ENCODE data around the gene IGF2BP3. TPM values are rescaled to one million over a fixed set of nuclear protein-coding genes. Genes with fewer than 3 reads are reported as not detected.

The IGF2BP3 gene
- total and polyA plus RNA-seq, 10 of the 15 experiments (the other 5 are each of a cell fraction or from before 2014, with no cell fraction given) = 4.6 to 61.2 (median 36.9) TPM

DNA sequence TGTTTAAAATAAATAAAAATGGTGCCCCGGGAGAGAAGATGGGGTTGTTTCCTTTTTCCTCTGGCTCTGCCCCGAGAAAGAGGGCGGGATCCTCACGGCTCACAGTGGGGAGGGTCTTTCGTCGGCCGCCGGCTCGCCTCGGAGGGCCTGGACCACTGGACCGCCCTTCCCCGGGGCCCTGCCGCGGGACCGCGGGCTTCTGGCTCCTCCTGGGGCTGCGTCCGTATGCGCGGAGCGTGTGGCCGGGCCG is 3.5 kb upstream of the IGF2BP3 start (continued):
- TF ChIP-seq ZNF217 (IDR thresholded peaks at IDR 0.05) = 0 out of 2 replicates have a peak, but pooled peaks have one; percentile 39

DNA sequence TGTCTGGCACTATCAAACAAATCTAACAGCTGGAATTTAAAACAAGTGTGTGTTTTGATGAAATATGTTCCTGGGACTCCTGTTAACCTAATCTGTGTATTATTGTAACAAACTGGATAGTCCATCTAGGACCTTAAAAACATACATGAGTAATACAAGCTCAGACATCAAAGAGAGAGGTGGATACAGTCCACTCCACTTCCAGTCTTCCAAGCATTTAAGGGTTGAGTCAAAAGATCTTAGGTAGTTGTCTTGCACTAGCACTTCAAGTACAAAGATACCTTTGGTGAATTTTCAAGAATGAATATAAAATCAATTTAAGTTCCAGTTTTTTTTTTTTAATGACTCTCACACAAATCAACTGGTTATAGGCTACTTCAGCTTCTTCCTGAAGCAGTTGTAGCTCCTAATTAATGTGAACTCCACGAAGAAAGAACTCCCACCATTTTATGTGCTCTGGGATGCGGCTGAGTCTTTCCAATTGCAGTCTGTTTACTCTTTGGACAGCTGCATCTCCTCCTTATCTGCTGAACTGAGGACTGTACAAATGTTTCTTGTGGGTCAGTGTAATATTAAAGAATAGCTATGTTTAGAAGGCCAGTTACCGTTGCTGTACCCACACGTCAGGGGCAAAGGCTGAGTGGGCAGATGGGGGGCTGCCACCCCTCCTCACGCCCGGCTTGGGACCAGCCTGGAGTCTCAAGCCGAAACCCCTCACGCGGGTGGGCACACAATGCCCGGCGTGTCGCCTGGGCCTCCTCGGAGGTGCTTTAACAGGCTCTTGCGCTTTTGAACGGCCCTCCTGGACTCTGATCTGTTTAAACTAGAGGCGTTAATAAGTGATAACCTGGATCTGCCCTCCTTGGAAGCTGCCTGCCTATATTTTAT is 2.9 kb upstream of the IGF2BP3 start:
- in situ Hi-C loops (cut with MboI) = no loop called here

More for the DNA sequence above, 2.9 kb upstream of the IGF2BP3 start:
- Histone ChIP-seq H3K4me2 (ENCODE audit: control insufficient read depth, insufficient read depth) (peak overlapping the region; percentile 85), H4K20me1 (ENCODE audit: control insufficient read depth, insufficient read depth) (no peaks in the 10 kb centered on the region), H3K27me3 (replicated peaks in 1 of 2; ENCODE audit: control insufficient read depth in 2 of 2, insufficient read depth in 2 of 2, low read length in 1 of 2) (peaks cover 0 to 4% of the 10 kb centered on the region in 2 experiments; a peak in 1 of 4 replicates), H2AFZ (ENCODE audit: control insufficient read depth, low read depth, low read length) (peak overlapping the region; percentile 81; the same call in 1 of the 2 replicates), H3K36me3 (ENCODE audit: control insufficient read depth in 2 of 2, insufficient read depth in 2 of 2, low read length in 1 of 2) (no peaks in the 10 kb centered on the region), H3K9me3 (replicated peaks; ENCODE audit: control insufficient read depth, insufficient read depth, low read length) (no peaks in the 10 kb centered on the region), H3K9ac (ENCODE audit: control insufficient read depth, insufficient read depth, low read length) (peak overlapping the region; percentile 88), H3K4me1 (ENCODE audit: control insufficient read depth, insufficient read depth, low read length) (no peaks in the 10 kb centered on the region), H3K4me3 (peak overlapping the region; percentile 89), H3K79me2 (ENCODE audit: control insufficient read depth, insufficient read depth, low read length) (peaks cover 65% of the 10 kb centered on the region), H3K27ac (ENCODE audit: control insufficient read depth, insufficient read depth) (peak overlapping the region; percentile 94)
- POLR2A ChIA-PET = interaction anchor here (0.6 to 2.3 kb wide), 19 partner anchors 10 to 367 kb away, joined by 3 to 18 read pairs (median 3); partner anchors contain the start of gene KLHL7
- intact Hi-C loops (cut with micrococcal nuclease; ENCODE audit: unreplicated experiment) = loop anchor here (5.0 kb wide), 4 partner anchors 101 to 291 kb away; partner anchors contain the start of genes CCDC126 and NUP42
- CTCF ChIA-PET = interaction anchor here (0.7 to 2.0 kb wide), 20 partner anchors 10 to 292 kb away, joined by 3 to 13 read pairs (median 5); partner anchors contain the start of gene NUP42
- no peak for FAIRE-seq
- no peak for DNase-seq (ENCODE audit: low read depth, low spot score)
- TF ChIP-seq RAD21 (IDR thresholded peaks at IDR 0.05; ENCODE audit: insufficient read depth, low read depth, low read length) (no peak), ATF7 (IDR thresholded peaks at IDR 0.05; ENCODE audit: low read depth) (no peak), TCF7 (IDR thresholded peaks at IDR 0.05; ENCODE audit: borderline replicate concordance) (0 out of 2 replicates have a peak, but pooled peaks have one; percentile 11), TARDBP (IDR thresholded peaks at IDR 0.05; ENCODE audit: borderline replicate concordance) (no peak), MXI1 (IDR thresholded peaks at IDR 0.05; ENCODE audit: low read depth, low read length) (0 out of 2 replicates have a peak, but pooled peaks have one; percentile 20), SMC3 (IDR thresholded peaks at IDR 0.05; ENCODE audit: borderline replicate concordance, low read length) (no peak)
- TF ChIP-seq, protein P1, sequence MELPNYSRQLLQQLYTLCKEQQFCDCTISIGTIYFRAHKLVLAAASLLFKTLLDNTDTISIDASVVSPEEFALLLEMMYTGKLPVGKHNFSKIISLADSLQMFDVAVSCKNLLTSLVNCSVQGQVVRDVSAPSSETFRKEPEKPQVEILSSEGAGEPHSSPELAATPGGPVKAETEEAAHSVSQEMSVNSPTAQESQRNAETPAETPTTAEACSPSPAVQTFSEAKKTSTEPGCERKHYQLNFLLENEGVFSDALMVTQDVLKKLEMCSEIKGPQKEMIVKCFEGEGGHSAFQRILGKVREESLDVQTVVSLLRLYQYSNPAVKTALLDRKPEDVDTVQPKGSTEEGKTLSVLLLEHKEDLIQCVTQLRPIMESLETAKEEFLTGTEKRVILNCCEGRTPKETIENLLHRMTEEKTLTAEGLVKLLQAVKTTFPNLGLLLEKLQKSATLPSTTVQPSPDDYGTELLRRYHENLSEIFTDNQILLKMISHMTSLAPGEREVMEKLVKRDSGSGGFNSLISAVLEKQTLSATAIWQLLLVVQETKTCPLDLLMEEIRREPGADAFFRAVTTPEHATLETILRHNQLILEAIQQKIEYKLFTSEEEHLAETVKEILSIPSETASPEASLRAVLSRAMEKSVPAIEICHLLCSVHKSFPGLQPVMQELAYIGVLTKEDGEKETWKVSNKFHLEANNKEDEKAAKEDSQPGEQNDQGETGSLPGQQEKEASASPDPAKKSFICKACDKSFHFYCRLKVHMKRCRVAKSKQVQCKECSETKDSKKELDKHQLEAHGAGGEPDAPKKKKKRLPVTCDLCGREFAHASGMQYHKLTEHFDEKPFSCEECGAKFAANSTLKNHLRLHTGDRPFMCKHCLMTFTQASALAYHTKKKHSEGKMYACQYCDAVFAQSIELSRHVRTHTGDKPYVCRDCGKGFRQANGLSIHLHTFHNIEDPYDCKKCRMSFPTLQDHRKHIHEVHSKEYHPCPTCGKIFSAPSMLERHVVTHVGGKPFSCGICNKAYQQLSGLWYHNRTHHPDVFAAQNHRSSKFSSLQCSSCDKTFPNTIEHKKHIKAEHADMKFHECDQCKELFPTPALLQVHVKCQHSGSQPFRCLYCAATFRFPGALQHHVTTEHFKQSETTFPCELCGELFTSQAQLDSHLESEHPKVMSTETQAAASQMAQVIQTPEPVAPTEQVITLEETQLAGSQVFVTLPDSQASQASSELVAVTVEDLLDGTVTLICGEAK (IDR thresholded peaks at IDR 0.05; ENCODE audit: borderline replicate concordance) = no peak
- WGBS (ENCODE audit: insufficient coverage, insufficient replicate concordance, low lambda C conversion rate, missing lambda C conversion rate) = 2% methylated on average over 16 of the region's 16 CpGs
- RAD21 ChIA-PET (ENCODE audit: unreplicated experiment) = interaction anchor here (1.0 to 2.1 kb wide), 21 partner anchors 10 to 200 kb away, joined by 3 to 19 read pairs (median 6); partner anchors contain the start of gene MALSU1
- SMC1A ChIA-PET (ENCODE audit: uncharacterized antibody, unreplicated experiment) = interaction anchor here (0.6 to 2.1 kb wide), 25 partner anchors 12 to 129 kb away, joined by 3 to 13 read pairs (median 5); partner anchors contain the start of gene CCDC126
- BruUV-seq (replicated peaks) = no TSS peak
- ATAC-seq = no peak

Data from GM12878 (cell line).